NCI-H1436 (cell line): Measurements from ENCODE around the gene INSR.
A peak's percentile ranks its signal among the peaks of the same experiment; 100 is the strongest.
"Not testable (repeated sequence)": the region's sequence is repeated elsewhere in the genome, so short reads cannot be mapped to it uniquely, and the experiment has no call there.

Source experiments
- DNase-seq: peaks from one replicate; lab custom pipeline; 2025; lab: John Stamatoyannopoulos, UW

The INSR gene

DNA sequence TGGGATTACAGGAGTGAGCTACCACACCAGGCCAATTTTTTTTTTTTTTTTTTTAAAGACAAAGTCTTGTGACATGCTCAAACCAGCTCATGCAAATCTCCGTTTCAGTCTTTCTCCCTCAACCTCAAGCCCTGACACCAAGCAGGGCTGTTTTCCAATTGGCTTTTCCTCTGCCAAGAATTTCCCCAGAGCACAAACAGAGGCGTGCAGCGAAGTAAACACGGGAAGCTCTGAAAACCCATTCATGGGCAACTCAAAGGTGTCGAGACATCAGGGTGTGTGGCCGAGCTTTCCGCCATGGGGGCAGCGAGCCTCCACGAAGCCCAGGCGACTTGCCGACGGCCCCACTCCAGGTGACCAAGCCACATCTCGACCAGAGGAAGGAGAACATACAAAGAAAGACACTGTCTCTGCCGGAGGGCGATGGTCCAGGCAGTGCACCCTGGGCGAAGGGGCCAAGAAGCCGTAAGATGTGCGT is 70.0 kb downstream of the INSR start:
- DNase-seq, result no peak

DNA sequence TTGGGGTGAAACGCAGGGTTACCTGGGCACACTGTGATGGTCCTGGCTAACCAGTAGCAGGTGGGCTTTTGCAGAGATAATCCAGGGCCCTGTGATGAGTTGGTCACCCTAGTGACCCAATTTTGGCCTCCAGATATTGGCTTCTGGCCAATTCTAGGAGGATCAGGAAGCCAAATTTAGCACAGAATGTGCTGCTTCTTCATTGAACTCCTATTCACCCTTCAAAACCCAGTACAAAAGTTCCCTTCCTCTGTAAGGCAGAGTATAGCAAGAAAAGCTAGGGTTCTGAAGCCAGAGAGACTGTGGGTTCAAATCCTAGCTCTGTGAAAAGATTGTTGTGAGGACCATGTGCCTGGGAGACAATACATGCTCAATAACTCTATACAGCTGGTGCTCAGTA is 70.8 kb downstream of the INSR start:
- DNase-seq, result no peak

DNA sequence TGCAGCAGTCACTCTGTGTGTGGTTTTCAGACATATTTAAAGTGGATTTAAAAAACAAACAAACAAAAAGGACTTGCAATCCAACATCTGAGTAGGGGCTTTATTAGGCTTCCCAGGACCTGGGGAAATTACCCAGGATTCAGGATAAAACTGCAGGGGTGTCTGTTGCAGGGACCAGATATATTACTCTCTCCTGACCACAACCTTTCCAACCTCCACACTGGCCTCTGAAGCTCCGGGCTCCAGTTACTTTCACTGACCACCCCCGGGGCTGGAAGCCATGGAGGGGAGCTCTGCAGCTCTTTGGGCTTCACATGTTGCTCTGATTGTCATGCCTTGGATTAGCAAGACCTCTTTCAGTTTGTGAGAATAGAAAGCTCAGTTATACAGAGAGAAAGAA is 75.2 kb downstream of the INSR start:
- DNase-seq, result no peak

DNA sequence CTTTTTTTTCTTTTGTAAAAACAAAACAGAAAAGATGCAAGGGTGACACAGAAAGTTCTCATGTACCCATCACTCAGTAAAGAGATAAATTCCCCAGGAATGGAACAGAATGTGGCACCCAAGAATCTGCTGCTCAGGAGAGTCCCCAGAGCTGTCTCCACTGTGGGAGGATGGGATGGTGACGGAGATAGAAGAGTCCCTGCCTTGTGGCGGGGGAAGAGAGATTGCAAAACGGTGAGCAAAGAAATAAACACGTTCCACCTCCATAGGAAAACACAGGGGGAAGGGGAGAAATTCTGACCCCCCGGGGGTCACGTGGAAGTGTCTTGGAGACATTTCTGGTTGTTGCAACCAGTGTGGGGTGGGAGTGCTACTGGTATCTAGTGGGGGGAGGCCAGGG is 76.4 kb downstream of the INSR start:
- no peak for DNase-seq

DNA sequence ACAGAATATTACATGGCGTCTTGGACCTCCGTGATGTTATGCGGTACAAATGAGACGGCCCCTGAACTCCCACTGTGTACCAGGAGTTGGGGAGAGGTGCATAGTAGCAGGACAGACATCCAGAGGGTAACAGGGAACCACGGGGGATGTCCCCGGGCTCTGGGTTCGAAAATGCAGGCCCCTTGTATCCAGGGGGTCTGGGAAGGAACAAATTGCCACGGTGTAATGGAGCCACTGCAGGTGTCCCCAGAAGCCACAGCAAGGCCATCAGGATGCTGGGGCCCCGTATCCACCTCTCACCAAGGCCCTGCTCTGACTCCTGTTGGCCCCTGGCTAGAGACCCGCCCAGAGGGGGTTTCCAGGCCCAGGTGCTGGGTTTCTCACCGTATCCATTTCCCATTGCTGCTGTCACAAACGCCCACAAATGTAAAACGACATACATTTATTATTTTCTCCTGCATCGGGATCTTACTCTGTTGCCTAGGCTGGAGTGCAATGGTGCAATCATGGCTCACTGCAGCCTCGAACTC is 77.8 kb downstream of the INSR start:
- DNase-seq, result no peak

DNA sequence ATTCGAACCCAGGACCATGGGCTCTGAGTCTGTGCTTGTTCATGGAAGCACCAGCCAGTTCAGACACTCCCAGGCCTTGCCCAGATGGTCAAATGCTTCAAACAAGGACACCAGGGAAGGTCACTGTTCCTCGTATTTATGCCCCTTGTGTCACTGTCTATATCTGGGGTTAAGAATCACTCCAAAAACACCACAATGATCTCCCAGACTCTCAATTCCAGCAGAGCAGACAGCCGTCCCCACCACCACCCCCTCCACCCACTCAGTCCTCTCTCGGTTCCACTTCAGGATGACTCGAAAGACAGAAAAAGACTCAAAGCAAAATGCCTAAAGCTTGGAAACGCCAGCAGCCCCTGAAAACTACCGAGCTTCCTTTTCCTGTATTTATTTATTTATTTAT is 79.0 kb downstream of the INSR start:
- DNase-seq, result no peak

DNA sequence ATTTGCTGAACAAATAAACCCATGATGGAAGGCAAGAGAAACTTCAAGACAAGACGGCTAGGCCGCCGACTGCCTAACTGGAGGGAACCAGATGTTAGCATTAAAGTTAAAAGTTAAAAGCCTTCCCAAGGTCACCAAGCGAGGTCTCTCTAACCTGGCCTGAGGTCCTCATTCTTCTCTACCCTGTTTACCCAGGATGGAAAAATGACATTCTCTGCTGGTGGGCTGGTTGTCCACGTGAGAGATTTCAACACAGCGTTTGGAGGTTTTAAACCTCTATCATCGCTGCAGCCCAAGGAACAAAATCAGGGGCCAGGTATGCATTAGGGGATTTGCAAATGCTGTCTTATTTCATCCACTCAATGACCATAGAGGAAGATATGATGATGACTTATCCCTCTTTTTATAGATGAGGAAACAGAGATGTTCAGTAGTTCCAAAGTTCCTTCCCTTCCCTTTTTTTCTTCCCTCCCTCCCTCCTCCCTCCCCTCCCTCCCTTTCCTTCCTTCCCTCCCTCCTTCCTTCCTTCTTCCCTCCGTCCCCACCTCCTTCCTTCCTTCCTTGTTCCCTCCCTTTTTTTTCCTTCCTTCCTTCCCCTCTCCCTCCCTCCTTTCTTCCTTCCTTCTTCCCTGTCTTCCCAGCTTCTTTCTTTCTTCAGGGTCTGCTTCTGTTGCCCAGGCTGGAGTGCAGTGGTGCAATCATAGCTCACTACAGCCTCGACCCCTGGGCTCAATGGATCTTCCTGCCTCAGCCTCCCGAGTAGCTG is 79.7 kb downstream of the INSR start:
- DNase-seq, result no peak

DNA sequence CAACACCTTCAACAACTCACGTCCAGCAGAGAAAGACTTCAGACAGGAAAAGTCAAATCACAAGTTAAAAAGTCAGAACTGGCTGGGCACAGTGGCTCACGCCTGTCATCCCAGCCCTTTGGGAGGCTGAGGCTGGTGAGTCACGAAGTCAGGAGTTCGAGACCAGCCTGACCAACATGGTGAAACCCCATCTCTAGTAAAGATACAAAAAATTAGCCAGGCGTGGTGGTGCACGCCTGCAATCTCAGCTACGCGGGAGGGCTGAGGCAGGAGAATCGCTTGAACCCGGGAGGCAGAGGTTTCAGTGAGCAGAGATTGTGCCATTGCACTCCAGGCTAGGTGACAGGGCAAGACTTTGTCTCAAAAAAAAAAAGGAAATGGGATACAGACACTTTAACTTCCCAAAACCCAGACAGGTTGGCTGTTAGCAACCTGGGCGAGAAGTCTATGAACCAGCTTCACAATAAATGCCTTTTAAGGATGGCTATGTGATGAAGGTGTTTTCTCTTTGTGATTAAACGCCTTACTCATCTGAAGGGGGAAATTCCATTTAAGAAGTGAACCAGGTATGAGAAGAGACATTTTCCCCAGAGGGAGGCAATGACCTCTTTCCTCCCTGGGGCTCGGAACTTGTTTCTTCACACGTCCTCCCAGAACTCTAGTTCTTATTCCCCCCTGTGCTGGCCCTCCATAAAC is 80.4 kb downstream of the INSR start:
- DNase-seq, result no peak

DNA sequence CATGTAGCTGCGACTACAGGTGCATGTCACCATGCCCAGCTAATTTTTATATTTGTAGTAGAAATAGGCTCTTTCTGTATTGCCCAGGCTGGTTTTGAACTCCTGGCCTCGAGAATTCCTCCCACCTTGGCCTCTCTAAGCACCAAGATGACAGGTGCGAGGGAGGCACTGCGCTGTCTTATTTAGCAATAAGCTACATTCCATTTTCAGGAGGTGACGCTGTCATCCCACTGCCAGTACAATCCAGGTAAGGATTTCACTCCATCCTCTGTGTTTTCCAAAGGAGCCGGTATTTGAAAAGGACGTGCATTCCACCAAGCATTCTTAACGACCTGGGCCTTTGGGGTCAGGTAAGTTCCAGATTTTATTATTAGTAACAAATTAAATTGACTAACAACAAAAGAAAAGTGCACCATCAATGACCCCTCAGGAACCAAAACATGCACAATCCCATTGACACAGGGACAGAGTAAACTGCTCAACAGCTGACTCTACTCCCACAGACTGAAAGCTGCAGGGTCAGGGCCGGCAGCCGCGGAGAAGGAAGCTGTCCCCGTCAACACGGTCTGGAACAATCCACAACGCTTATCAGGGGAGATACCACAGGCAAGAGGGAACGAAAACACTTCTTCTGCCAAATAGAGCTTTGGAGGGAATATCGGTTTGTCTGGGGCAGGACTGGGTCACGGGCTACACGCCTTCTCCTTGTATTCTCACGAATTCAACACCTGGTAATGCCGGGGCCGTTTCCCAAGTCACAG is 82.8 kb downstream of the INSR start:
- no peak for DNase-seq

DNA sequence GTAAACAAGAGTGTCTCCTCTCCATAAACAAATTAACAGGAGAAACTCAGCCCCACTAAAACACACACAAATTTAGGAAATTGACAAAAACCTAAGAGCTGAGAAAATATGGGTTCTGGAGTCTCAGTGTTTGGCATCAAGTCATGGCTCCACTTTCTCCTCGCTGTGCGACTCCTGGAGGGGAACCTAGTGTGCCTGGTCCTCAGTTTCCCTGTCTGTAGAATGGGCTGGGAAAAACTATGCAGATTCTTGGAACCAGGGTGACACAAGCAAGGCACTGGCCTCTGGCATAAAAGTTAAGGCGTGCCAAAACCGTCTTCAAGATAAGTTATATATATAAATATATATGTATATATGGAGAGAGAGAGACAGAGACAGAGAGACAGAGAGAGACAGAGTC is 83.9 kb downstream of the INSR start:
- no peak for DNase-seq

DNA sequence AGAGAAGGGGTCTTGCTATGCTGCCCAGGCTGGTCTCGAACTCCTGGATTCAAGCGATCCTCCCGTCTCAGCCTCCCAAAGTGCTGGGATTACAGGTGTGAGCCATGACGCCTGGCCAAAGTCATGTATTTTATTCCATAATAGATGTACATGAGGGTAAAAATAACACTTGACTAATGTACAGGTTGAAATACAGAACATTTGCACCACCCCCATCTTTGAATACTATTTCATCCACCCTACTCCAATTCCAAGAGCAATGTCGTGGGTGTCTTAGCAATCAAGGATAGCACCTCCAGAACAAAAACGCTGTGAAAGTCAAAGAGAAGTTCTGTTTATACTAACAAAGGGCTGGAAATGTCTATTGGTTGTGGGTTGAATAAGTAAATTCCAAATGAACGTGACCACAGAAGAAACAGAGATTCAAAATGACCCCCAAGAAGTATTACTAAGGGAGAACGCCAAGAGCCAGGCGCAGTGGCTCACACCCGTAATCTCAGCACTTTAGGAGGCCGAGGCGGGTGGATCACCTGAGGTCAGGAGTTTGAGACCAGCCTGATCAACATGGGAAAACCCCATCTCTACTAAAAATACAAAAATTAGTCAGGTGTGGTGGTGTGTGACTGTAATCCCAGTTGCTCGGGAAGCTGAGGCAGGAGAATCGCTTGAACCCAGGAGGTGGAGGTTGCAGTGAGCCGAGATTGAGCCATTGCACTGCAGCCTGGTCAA is 84.5 kb downstream of the INSR start:
- not testable (repeated sequence) for DNase-seq

DNA sequence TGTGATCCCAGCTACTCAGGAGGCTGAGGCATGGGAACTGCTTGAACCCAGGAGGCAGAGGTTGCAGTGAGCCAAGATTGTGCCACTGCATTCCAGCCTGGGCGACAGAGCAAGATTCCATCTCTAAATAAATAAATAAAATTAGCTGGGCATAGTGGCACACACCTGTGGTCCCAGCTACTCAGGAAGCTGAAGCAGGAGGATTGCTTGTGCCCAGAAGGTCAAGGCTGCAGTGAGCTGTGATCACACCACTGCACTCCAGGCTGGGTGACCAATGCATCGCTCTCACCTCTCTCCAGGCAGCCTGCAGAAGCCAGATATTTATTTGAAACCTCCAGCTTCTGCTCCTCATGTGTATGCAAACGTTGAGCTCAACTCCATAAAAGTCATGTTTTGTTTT is 85.2 kb downstream of the INSR start:
- not testable (repeated sequence) for DNase-seq

DNA sequence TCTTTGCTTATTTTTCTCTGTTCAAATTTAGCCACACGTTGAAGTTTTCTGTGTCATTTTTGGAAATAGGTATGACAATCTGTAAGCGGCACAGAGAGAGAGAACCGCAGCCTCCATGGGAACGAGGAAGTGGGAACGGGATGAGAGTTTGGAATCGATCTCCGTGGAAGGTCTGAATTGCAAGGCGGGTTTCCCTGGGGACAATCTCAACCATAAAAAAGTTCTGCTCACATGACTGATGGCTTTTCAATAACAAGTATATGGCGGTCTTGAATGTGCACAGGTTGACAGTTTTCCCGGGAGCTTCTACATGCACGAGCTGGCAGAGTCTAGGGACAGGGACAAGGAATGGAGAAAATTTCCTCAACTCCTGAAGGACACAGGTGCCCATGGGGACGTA is 90.9 kb downstream of the INSR start:
- no peak for DNase-seq

DNA sequence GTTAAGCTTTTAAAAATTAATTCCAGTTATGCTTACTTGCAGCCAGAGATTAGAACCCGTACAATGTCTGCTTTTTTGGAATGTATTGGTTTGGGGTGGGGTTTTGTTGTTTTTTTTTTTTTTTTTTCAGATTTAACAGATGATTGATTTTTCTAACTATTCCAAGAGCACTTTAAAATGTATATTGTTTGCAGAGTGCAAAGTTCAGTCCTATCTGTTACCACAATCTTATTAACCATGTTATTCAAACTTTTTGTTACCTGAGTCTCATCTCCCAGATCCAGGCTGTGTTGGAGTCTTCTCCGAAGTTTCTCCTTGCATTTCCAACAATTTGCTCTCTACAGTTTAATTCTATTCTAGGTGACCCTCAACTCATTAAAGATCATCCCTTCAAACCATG is 91.3 kb downstream of the INSR start:
- no peak for DNase-seq

DNA sequence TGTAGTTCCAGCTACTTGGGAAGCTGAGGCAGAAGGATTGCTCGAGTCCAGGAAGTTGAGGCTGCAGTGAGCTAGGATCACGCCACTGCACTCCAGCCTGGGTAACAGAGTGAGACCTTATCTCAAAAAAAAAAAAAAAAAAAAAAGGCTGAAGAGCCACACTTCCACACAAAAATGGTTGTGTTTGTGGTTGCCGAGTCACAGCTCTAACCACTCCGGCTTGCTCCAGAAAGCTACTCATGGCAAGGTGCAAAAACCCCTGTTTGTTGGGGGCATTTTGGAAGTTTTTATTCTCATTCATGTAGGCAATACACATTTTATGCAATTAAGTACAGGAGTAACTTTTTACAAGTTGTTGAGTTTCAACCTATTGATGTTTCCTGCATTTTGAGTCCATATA is 93.5 kb downstream of the INSR start:
- DNase-seq, result no peak

DNA sequence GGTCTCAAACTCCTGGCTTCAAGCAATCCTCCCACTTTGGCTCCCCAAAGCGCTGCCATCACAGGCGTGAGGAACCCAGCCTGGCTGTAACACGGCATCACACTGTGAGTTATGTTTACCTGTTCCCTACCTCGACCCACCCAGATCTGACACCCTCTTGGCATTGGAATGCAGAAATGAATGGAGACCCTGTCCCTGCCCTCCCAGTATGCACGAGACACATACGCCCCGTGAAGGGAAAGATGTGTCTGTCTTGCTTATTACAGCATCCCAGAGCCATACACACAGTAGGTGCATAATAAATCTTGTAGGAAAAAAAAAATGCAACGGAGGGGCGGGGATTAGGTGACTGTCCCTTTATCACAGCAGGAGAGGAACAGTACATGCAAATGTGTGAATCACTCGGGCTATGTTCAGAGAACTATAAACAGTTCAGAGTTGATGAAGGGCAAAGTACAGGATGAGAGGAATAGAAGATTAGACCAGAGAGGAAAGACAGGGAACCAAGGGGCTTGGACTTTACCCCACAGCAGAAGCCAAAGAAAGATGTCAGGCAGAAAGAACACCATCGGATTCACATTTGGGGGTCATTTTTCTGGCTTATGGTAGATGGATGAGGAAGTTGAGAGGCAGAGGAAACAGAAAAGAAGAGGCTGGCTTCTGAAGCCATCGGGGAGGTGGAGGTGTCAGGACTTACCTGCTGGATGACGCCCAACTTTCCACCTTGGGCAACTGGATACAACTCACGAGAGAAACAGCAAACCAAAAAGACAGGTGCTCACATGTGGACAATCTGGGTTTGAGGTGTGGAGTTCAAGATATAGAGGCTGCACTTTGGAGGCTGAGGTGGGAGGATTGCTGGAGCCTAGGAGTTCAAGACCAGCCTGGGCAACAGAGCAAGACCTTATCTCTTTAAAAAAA is 94.3 kb downstream of the INSR start:
- no peak for DNase-seq

DNA sequence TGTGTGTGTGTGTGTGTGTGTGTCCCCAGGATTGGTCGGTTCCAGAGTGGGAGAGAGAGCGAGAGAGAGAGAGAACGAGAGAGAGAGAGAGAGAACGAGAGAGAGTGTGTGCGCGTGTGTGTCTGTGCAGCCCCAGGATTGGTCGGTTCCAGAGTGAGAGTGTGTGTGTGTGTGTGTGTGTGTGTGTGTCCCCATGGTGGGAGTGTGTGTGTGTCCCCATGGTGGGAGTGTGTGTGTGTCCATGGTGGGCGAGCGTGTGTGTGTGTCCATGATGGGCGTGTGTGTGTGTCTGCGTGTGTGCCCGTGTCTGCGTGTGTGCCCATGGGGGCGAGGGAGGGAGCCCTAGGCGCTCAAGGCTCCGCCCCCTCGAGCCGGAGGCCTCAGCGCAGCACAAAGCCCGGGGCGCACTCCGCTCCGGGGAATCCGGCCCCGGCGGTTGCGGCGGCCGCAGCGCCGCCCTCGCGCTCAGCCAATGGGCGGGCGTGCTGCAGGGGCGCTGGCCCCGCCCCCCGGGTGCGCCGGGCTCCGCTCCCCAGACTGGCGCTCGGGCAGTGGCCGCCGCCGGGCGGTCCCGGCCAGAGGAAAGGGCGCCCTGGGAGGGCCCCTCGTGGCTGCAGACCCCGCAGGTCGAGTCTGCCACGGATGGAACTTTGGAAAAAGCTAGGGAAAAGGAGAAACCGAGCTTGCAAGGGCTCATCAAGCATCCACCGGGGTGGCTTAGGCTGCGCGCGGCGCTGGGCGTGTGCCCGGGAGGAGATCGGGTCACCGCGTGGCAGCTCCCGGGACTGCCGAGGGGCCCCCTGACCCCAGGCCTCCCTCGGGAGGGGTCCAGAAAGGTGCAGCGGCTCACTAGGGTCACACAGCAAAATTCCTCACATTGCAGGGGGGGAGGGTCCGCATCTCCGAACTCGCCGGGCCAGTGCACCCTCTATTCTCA is 96.2 kb downstream of the INSR start:
- DNase-seq, result peak; percentile 93

DNA sequence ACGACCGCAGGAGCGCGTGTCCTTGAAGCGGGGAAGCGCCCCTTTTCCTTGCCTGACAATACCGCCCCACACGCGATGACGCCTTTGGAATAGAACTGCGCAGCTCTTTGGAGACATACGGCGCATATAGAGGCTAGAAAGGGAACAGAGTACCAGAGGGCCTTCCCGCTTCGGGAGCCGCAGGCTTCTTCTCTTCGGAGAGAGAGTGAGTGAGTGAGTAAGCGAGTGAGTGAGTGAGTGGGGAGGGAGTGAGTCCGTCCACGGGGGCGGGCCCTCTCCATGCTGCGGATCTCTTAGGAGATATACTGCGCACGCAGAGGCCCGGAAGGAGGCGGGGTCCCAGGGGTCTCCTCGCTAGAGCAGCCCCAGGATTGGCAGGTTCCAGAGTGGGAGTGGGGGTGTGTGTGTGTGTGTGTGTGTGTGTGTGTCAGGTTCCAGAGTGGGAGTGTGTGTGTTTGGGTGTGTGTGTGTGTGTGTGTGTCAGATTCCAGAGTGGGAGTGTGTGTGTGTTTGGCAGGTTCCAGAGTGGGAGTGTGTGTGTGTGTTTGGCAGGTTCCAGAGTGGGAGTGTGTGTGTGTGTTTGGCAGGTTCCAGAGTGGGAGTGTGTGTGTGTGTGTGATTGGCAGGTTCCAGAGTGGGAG is 97.0 kb downstream of the INSR start:
- DNase-seq, result peak; percentile 73

DNA sequence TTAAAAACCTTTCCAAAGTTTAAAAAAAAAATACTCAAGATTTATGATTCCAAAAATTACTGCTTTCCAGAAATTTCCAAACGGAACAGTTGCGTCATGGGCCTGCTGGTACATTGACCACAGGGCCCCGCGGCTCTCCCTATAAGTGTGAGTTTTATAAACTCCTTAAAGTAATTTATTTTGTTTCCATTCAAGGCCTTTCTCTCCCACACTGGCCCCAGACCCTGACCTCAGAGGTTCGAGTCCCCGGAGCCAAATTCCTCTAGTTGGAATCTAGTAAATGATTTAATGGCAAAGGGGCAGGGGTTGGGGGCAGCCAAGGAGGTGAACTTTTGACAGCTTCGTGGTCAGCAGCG is 97.5 kb downstream of the INSR start:
- DNase-seq, result no peak
